ENCODE measurements around the gene NUDCD2.
"Not testable (repeated sequence)": the region's sequence is repeated elsewhere in the genome, so short reads cannot be mapped to it uniquely, and the experiment has no call there.

Gene NUDCD2

DNA sequence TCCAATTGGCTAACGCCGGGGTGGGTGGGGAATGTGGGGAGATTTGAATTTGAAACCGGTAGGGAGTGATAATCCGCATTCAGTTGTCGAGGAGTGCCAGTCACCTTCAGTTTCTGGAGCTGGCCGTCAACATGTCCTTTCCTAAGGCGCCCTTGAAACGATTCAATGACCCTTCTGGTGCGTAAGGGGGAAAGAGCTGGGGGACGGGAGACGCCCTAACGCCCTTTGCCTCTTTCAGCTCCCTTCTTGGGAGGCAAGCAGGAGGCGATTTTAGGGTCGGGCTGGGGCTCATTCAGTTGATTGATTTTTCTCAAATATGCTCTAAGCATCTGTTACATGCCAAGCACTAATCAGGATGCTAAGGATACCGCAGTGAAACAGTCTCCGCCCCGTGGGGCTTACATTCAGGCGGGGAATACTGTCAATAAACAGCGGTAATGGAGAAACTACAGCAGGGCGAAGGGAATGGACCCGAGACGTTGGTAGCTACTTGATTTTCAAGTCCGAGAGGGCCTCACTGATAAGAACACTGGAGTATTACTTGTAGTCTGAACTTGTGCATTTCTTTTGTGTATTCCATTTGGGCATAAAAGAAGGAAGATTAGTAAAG lies 765 bp upstream of the NUDCD2 start, which contains the start of gene HMMR:
HMMR (plus strand) TSS at position 71 of the 610 bp plus-strand sequence; CDS start at position 132, 61 bp downstream.
- peak within 1 kb of the TSS; percentile 68 for H3K4me3 ChIP-seq (ENCODE audit: low read depth, low read length)
- TF ChIP-seq, protein P1, sequence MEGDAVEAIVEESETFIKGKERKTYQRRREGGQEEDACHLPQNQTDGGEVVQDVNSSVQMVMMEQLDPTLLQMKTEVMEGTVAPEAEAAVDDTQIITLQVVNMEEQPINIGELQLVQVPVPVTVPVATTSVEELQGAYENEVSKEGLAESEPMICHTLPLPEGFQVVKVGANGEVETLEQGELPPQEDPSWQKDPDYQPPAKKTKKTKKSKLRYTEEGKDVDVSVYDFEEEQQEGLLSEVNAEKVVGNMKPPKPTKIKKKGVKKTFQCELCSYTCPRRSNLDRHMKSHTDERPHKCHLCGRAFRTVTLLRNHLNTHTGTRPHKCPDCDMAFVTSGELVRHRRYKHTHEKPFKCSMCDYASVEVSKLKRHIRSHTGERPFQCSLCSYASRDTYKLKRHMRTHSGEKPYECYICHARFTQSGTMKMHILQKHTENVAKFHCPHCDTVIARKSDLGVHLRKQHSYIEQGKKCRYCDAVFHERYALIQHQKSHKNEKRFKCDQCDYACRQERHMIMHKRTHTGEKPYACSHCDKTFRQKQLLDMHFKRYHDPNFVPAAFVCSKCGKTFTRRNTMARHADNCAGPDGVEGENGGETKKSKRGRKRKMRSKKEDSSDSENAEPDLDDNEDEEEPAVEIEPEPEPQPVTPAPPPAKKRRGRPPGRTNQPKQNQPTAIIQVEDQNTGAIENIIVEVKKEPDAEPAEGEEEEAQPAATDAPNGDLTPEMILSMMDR (IDR thresholded peaks at IDR 0.05; ENCODE audit: low read depth, low read length) = no peak

GRCh38 chr5:163459462-163459818 lies 462 bp downstream of the NUDCD2 start:
- TF ChIP-seq, protein P1 (IDR thresholded peaks at IDR 0.05; ENCODE audit: low read depth, low read length) = no peak
- H3K4me3 ChIP-seq (ENCODE audit: low read depth, low read length) = peak overlapping the region; percentile 66

DNA sequence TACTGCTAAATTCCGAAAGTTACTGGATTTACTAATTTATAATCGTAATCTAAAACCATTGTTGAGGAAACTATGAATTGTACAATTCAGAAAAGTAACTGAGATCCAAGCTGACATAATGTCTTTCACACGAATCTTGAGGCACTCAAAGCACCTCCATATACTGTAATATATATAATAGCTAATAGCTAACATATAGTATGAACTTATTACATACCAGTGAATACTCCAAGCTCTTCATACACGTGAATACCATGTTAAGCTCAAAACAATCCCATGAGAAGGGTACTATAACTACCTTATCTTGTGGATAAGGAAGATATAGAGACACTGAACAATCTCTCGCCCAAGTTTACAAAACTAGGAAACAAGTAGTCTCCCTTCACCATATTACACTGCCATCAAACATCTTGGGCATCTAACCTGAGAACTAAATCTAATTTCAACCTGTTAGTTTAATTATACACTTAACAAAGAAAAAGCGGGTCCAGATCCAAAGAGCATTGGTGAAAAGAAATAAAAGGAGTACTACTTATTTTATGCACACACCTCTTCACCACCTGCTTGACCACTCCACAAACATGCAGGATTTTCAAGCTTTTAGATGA lies 1.0 kb downstream of the NUDCD2 start:
- TF ChIP-seq, protein P1 (IDR thresholded peaks at IDR 0.05; ENCODE audit: low read depth, low read length) = no peak
- peak overlapping the region; percentile 66 for H3K4me3 ChIP-seq (ENCODE audit: low read depth, low read length)

- no peak overlapping the region for H3K4me3 ChIP-seq (ENCODE audit: low read depth, low read length)
- TF ChIP-seq, protein P1 (IDR thresholded peaks at IDR 0.05; ENCODE audit: low read depth, low read length) = no peak
Observed at GRCh38 chr5:163456840-163457239, 3.1 kb downstream of the NUDCD2 start.

DNA sequence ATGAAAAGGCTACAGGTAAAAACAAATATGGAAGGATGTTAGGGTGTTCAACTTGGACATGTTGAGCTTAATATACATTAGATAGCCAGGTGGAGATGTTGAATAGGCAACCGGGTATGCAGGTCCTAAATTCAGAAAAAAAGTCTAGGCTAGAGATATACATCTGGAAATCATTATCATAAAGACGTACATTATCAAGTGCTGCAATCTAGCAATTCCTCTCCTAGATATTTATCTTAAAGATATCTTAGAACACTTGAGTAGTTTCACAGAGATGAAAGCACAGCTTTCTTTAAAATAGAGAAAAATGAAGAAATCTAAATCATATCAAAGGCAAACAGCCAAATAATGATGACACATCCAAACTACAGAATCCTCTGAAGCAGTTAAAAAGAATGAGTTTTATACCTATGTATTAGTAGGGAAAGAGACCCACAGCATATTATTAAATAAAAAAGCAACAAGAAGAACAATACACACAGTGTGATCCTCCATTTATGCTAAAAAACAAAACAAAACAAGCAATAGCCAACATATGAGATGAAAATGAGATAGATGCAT lies 3.8 kb downstream of the NUDCD2 start:
- TF ChIP-seq, protein P1 (IDR thresholded peaks at IDR 0.05; ENCODE audit: low read depth, low read length) = no peak
- no peak overlapping the region for H3K4me3 ChIP-seq (ENCODE audit: low read depth, low read length)

DNA sequence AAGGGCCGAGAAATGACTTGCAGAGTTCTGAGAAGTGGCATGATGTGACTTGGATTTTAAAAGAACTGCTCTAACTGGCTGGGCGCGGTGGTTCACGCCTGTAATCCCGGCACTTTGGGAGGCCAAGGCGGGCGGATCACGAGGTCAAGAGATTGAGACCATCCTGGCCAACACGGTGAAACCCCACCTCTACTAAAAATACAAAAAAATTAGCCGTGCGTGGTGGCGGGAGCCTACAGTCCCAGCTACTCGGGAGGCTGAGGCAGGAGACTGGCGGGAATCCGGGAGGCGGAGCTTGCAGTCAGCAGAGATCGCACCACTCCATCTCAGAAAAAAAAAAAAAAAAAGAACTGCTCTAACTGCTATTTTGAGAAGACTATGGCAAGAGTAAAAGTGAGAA lies 4.5 kb downstream of the NUDCD2 start:
- H3K4me3 ChIP-seq (ENCODE audit: low read depth, low read length) = not testable (repeated sequence)

DNA sequence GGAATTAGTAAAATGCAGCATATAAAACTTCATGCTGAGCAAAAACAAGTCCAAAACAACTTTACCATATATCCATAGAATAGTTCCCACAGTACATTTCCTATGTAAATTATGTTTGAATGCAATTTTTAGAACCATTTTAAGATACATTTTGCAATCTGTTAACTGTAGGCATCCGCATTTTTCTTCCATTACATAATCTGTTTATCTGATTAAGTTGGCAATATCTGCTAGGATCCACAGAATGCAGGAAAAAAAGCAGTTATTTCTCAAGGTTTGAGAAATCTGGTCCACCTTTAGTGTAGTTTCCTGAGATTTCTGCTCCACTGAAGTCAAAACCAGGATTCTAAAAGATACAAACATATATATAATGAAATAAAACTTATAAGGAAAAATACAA lies 6.2 kb downstream of the NUDCD2 start:
- TF ChIP-seq, protein P1 (IDR thresholded peaks at IDR 0.05; ENCODE audit: low read depth, low read length) = no peak
- no peak overlapping the region for H3K4me3 ChIP-seq (ENCODE audit: low read depth, low read length)
